Activated naive CD4-positive, alpha-beta T cell treated with anti-CD3 and anti-CD28 coated beads, Interleukin-2, amount 50 U/mL, for 16 hours (primary cell): ENCODE measurements around the gene KBTBD4.

Experiments used
- DNase-seq: peaks from one replicate; pipeline ENCODE4 v3.0.0-alpha.2; 2020

Gene KBTBD4

DNA sequence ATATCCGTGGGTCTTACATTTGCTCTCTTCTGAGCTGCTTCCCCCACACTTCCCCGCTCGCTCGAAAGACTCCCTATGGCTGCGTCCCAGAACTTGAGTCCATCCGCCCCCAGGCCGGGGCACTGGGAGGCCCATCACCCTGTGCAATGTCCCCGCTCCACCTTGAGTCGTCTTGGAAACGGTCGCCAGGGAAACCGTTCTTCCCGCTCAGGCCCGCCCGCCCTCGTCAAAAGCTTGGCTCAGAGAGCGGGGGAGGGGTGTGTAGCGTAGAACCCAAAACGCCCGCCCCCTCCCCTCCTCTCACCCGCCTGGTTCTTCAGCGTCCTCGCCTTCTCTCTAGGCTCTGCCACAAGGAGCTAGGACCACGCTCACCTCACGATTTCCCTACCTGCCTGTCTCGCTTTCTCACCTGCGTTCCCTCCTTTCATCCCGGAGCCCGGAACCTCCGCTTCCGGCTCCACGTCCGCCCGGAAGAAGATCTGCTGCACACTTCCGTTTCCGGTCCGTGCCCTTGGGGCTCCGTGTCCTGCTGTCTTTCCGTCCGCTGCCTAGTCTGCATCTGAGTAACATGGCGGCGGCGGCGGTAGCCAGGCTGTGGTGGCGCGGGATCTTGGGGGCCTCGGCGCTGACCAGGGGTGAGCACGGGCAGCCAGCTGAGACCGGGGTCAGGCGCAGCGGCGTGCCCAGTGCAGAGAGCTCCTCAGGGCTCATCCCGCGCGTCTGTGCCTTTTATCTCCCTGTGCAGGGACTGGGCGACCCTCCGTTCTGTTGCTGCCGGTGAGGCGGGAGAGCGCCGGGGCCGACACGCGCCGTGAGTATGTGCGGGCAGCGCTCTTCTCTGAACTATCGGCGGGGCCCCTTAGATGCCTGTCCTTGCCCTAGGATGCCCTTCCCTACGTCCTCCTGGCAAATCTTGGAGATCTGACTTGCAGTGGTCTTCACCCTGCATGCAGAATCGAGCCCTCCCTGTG is at the start of gene KBTBD4, which contains the start of gene NDUFS3:
KBTBD4 (minus strand) TSS at position 447 of the 971 bp plus-strand sequence; CDS start at position 428, 19 bp downstream.
NDUFS3 (plus strand) TSS at position 551 of the 971 bp plus-strand sequence; CDS start at position 569, 18 bp downstream.
- DNase-seq, result peak; percentile 83

DNA sequence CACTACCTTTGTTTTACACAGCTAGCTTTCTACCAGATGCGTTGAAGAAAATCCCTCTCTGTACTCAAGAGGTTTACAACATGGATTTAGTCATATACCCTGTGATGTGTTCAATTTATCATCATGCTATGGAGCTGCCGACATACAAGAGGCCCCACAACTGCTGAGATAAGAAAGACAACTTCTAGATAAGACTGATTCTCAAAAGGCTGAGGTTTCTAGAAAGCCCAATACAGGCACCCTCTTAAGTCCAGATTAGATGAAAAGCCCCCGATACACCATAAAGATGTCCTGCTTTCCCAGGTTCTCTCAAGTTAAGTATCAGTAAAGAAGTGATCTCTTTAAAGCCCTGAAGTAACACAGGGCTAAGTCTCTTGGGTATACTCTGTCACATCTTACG is 49.3 kb upstream of the KBTBD4 start:
- no peak for DNase-seq

DNA sequence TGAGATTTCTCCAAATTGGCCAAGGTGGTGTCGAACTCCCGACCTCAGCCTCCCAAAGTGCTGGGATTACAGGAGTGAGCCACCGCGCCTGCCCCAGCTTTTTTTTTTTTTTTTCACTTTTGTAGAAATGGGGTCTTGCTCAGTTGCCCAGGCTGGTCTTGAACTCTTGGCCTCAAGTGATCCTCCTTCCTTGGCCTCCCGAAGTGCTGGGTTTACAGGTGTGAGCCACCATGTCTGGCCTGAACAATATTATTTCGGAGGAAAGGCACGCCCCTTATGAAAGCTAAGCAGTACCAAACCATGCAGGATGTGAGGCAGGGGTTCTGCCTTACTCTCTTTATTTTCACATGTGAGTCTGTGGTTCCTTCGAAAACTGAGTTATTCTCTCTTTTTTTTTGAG is 47.5 kb upstream of the KBTBD4 start:
- no peak for DNase-seq

DNA sequence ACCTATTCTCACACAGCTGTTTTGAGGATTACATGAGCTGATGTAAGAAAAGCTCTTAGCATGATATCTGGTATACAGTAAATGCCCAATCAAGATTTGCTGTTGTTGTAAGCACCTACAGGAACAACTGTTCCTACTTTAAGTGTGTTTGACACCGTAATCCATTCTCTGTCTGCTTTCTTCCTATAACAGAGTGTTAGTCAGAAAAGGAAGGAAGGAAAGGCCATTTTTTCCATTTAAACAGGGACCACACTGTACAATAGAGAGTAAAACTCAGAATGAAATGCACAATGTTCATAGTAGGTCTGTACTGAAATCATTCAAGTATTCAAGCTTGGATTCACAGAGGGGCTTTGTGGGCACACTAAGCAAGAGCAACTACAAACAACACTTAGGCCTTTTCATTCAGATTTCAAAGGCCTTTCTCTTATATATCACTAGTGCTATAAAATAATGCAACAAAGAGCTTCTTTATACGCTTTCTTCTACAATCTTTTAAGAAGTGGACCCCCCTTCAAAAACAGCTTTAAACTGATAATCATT is 42.1 kb upstream of the KBTBD4 start:
- DNase-seq, result no peak

DNA sequence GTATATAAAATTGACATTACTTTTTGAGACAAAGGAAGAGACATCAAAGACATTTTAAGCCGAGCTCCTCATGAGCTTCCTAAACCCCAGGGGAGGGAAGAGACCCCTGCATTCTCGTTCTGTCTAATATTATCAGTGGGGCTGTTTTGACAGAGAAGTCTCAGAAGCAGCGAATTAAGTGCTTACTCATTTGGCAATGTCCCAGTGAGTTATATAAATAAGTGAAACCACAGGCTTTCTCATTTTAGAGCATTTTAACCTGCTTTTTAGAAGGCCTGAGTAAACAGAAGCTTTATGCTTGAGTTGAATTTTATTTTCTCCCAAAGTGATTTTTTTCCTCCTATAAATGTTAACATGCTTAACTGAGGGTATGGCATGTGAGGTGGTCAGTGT is 38.6 kb upstream of the KBTBD4 start:
- DNase-seq, result no peak

DNA sequence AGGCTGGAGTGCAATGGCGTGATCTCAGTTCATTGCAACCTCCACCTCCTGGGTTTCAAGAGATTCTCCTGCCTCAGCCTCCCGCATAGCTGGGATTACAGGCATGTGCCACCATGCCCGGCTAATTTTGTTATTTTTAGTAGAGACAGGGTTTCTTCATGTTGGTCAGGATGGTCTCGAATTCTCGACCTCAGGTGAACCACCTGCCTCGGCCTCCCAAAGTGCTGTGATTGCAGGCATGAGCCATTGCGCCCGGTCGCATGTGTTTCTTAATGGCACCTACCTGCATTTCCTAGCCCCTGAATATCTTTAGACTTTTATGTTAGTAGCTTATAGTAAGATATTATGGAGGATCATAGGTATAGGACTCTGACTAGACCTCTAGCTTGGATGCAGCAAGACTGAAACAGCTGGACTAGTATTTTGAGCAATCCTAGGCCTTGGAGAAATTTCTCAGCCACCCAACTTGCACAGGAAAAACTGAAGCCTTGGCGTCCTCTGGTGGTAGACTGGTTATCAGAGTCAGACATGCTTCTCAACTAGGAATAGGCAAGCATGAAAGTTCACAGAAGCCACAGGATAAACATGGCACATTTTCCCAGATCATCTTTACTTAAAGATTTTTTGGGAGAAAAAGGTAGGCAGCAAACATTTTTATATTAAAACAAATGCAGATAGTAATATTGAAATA is 38.1 kb upstream of the KBTBD4 start:
- DNase-seq, result no peak

DNA sequence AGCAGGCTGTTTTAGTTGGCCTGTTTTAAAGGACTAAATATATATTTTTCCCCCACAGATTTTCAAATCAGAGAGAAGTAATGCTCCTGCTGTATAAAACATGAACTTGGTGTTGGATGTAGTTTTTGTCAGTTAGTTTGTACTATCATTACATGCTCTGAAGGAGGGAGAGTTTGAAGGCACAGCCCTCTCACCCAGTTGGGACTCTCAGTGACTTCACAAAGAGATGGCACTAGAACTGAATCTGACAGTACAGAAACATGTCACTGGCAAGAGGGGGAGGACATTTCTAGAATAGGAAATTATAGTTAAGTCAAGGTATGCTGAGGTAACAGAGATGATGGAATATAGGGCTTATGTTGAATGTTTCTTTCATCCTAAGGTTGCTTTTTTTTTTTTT is 36.5 kb upstream of the KBTBD4 start:
- DNase-seq, result no peak

DNA sequence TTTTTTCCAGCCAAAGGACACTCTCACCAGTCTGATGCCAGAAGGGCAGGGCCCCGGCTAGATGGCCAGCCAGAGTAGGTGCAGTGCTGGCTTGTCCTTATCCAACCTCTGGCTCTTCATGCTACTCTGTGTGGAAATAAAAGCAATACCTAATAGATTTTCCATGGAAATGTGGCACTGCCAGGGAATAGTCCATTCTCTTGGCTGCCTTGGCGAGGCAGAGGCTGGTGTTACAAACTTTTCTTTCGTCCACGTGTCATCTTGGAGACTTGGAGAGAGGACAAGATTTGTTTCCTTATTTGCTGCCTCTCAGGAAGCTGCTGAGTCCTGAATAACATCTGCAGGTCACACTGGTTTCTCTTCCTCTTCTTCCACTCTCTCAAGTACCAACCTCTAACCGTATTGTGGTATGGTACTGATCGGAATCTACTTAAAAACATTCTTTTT is 32.6 kb upstream of the KBTBD4 start:
- DNase-seq, result no peak

DNA sequence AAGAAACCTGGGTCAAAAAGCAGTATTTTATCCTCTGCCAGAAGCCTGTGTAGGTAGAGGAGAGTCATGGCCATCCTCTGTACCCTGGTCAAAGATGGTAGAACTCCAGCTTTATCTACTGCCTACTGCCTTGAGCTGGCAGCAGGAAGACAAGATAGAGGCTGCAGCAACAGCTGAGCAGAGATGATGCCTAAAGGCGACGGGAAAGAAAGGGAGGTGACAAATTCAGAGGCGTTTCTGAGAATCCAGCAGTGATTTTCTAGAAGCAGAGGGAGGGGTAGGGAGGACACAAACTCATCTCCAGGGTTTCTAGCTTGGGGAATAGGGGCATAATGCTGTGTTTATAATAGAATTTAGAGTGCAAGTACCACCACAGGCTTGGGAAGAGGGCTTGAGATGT is 30.9 kb upstream of the KBTBD4 start:
- DNase-seq, result no peak

DNA sequence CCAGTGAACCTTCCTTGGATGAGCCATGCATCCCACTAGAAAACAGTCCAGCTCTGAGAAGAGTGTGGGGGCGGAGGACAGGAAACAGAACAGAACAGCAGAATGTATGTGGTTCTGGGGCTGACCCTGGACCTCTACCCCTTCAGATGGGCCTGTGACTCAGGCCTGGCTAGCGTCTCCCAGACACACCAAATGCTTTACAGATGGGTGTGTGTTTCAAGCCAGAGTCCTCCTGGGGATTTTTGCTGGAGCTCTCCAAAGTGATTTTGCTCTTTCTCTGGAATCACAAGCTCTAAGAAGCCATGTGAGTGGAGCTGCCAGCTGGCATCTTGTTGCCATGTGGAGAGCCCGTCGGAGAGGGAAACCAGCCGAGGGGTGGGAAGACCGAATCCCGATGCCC is 28.6 kb upstream of the KBTBD4 start:
- DNase-seq, result no peak

DNA sequence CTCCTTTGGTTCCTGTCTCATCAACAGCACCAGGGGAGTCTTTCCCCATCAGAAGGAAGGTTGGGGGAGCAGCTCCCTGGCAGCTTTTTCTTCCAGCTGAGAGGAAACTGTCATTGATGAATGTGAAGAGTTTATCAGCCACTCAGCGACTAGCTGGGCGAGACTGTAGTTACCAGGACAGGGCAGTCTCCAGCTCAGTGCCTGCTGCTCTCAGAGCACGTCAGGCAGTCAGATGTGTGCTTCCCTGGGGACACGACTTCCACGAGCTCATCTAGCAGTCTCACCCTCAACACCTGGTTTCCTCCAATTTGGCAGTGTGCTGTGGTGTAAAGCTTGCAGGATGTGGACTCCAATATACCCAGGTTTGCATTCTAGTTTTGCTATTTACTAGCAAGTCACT is 28.0 kb upstream of the KBTBD4 start:
- DNase-seq, result no peak

DNA sequence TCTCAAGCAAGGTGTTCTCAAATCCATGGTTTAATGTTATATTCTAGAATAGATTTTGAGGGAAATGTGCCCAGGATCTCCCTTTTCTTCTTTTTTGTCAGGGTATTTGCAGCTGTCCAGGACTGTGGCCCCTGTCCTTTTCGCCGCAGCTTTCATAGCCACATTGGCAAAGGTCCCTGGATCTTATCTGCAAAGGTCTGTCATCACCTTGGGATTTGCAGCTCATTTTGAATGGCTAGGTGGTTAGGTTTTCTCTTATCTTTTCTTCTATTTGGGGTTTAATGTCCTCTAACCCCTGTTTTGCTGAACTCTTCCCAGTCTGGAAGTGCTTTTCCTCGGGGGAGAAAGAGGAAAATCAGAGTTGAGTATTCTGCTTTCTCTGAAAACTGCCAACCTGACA is 27.2 kb upstream of the KBTBD4 start:
- no peak for DNase-seq

DNA sequence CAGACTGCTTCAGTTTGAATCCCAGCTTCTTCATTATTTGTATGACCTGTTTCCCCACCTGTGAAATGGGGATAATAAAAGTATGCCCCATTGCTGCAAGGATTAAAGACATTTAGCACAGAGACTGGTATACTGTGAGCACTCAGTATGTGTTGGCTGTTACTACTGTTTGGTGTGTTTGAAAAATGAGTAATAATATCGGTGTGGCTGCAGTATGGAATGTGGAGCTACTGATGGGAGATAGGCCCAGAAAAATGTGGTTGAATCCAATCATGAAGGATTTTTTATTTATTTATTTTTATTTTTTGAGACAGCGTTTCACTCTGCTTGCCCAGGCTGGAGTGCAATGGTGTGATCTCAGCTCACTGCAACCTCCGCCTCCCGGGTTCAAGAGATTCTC is 24.5 kb upstream of the KBTBD4 start:
- DNase-seq, result no peak

DNA sequence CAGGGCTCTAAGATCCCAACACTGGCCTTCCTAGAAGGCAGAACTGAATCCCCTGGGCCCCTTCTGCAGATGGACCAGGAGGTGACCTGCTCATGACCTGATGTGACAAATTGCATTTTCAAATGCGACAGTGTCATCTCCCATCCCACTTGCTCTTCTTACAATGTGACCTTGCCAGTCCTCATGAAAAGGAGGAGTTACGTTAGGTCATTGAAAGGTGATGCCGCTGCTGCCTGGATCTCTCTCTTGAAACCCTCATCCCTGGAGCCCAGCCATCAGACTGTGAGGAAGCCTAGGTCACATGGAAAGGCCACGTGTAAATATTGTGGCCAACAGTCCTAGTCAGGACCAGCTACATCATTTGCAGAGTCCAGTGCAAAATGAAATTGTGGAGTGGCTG is 21.1 kb upstream of the KBTBD4 start:
- DNase-seq, result no peak

DNA sequence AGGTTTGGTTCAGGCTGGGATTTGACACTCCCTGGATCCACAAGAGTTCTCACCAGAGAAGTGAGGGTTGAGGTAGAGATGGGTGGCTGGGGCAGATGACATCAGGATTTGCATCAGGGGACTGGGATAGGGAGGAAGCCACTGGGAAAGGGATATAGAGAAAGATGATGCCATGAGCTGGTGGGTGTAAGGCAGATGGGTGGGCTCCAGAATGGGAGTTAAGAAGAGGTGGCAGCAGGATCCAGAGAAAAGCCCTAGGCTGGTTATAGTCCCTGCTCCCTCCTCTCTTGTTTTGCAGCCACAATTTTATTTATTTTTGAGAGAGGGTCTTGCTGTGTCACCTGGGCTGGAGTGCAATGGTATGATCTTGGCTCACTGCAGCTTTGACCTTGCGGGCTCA is 17.2 kb upstream of the KBTBD4 start:
- DNase-seq, result no peak

DNA sequence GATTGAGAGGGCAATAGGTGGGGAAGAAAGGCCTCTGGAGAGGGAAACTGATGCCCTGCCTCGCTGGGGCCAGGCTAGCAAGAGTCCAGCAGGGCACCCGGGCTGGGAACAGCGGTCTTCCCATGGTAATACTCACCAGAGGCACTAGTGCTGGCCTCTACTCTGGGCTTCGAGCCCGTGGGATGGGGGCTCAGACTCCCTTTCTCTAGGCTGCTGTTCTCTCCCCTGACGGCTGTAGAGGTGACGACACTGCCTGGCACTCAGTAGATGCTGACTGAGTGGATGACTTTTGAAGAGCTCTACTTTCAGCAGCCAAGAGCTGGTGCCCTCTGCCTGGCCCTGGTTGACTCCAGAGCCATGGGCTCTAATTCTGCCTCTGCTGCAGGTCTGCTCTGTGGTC is 16.3 kb upstream of the KBTBD4 start:
- no peak for DNase-seq

DNA sequence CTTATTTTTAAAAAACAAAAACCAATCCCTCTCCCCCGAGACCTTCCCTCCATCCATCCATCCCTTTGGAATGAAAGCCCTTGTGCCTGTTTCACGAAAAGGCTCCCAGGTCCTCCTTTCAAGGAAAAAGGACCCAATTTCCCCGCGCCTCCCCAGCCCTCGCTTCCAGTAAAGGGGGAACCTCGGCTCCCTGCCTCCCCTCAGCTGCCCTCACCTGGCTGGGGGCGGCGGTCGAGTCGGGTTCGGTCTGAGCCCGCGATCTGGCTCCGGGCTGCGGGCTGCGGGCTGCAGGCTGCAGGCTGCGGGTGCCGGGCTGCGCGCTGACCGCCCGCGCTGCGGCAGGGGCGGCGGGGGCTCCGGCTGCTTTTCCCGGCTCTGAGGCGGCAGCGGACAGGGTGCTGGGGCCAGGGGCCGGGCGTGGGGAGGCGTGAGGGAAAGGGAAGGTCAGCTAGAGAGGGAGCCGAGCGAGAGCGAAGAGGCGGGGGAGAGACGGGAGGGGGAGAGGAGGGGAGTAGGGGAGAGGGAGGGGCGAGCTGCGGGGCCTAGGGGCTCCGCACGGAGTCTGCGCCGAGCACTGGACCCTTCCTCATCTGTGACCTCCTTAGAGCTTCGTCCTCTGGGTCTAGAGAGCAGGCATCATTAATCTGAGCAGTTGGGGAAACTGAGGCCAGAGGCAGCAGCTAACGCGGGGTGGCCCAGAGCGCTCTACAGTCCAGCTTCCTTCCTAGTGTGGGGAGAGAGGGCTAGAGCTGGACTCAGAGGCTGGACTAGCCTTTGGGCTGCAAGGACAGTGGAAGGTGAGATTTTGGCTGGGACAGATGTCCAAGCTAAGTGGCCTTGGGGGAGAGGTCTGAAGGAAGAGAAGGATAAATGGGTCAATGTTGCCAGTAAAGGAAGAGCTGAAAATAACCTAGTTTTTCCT is 15.4 kb upstream of the KBTBD4 start, which contains the start of gene C1QTNF4:
C1QTNF4 (minus strand) TSS at position 478 of the 922 bp plus-strand sequence. CDS start 3,601 bp downstream, outside the sequence.
- DNase-seq, result no peak

DNA sequence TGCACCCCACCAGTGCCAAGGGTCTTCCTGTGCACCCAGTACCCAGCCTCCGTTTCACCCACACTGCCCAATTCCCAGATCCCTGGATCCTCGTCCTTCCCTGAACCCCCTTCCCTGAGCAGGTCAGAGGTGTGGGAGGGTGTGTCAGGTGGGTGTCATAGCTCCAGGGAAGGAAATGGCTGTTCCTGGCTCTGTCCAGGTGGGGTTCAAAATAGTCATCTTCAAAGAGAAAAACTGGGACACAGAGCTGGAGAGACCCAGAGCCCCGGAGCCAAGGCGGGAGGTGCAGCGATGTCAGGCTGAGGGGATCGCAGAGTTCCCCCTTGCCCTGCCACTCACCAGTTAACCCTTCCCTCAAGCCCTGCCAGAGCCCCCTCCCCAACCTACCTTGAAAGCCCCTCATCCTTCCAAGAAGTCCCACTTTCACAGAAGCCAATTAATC is 14.7 kb upstream of the KBTBD4 start:
- no peak for DNase-seq

DNA sequence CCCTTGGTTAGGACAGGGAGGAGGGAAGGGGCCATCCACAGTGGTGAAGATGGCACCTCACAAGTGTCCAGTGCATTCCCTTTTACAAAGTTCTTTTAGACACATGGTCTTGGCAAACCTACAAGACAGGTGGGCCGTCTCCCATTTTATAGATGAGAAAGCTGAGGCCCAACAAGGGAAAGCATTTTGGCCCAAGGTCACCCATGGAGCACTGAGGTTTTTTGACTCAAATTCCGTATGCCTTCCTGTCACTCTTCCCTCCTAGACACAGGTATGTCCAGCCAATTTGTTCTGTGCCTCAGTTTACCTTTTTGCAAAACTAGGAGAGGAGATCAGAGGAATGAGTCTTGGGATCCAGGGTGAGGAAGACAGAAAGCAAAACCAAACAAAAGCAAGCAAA is 14.2 kb upstream of the KBTBD4 start:
- no peak for DNase-seq

DNA sequence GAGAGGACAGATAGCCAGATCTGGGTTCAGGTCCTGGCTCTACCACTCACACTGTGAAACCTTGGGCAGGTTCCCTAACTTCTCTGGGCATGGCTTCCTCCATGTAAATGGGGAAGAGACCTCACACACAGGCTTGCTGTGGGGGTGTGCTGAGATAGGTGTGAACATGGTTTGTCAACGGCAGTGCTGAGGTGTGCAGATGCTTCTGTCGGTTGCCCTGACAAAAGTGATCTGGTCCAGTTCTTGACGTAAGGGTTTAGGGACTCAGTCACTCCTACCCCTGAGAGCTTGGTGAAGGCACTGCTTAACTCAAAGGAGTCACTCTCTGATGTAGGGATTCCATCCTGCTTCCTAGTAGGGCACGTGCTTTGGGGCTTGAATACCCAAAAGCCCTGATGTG is 13.5 kb upstream of the KBTBD4 start:
- DNase-seq, result no peak

DNA sequence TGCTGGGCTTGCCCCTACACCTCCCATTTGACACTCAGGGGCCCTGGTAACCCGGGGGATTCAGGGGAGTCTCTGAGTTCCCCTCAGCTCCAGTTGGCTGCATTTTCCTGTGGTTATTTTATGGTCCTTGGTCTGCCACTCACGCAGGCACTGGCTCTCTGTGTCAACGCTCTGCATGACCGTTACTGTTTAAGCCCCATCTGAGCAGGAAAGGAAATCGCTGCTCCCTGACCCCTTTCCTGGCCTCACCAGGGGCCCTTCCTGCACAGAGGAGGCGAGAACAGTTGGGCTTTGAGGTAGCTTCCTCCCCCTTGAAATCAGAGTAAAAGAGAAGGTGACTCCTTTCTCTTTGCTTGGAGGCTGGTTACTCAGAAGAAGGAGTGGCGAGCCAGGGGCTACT is 13.0 kb upstream of the KBTBD4 start:
- DNase-seq, result no peak
